SU-DHL-6 (cell line): Measurements from ENCODE around the gene FOXO3.

ENCODE experiments used
- H2AFZ ChIP-seq: fragments of 200-600 bp; sonication (generic); 2 replicates; pipeline ENCODE4 v1.6.1; 2014; ENCODE audit warnings: low read depth, mild to moderate bottlenecking, moderate library complexity, mixed read lengths, antibody characterized with exemption, low read length; ENCODE audit not compliant: severe bottlenecking
- H3F3A ChIP-seq: fragments of 200-600 bp; shearing (Covaris generic); 2 replicates; pipeline ENCODE4 v1.6.0; 2016; ENCODE audit warnings: antibody characterized with exemption, mild to moderate bottlenecking; ENCODE audit not compliant: insufficient read depth
- H3K27ac ChIP-seq: fragments of 200-600 bp; sonication (generic); 2 replicates; pipeline ENCODE4 v1.5.1; 2016; ENCODE audit warnings: low read depth, mild to moderate bottlenecking, low read length, moderate library complexity, mixed read lengths
- H3K27me3 ChIP-seq: fragments of 200-600 bp; sonication (generic), shearing (Covaris generic); 2 replicates; pipeline ENCODE4 v1.6.0; 2014; ENCODE audit warnings: mild to moderate bottlenecking, low read length
- H3K36me3 ChIP-seq: fragments of 200-600 bp; sonication (generic); 2 replicates; pipeline ENCODE4 v1.6.1; 2014; ENCODE audit warnings: mild to moderate bottlenecking, low read length, mixed read lengths
- H3K4me2 ChIP-seq: fragments of 300-600, 200-600 bp; shearing (Covaris generic), sonication (generic); 2 replicates; pipeline ENCODE4 v1.6.0; 2014; ENCODE audit warnings: low read length, low read depth, mild to moderate bottlenecking; ENCODE audit not compliant: poor library complexity, severe bottlenecking
- H3K4me3 ChIP-seq: fragments of 200-600 bp; sonication (generic); 2 replicates; pipeline ENCODE4 v1.5.1; 2014; ENCODE audit warnings: antibody characterized with exemption, low read length, mild to moderate bottlenecking, mixed read lengths; ENCODE audit not compliant: insufficient read depth, poor library complexity, severe bottlenecking
- H3K79me2 ChIP-seq: fragments of 200-600 bp; sonication (generic); 2 replicates; pipeline ENCODE4 v1.6.1; 2014; ENCODE audit warnings: mild to moderate bottlenecking, low read length, moderate library complexity; ENCODE audit not compliant: insufficient read depth
- H3K9ac ChIP-seq: fragments of 200-600 bp; sonication (generic); 2 replicates; pipeline ENCODE4 v1.7.0; 2014; ENCODE audit warnings: mild to moderate bottlenecking, low read length
- H3K9me2 ChIP-seq: fragments of 200-600 bp; sonication (generic); replicated peaks from 2 replicates; pipeline ENCODE4 v1.6.1; 2014; ENCODE audit warnings: low read length; ENCODE audit not compliant: insufficient read depth
- H3K9me3 ChIP-seq: fragments of 200-600 bp; sonication (generic); 2 replicates; pipeline ENCODE4 v1.6.1; 2014; ENCODE audit warnings: low read length, mixed read lengths; ENCODE audit not compliant: insufficient read depth
- H4K20me1 ChIP-seq: fragments of 200-600 bp; sonication (generic); 2 replicates; pipeline ENCODE4 v1.6.1; 2014; ENCODE audit warnings: low read depth, mild to moderate bottlenecking, antibody characterized with exemption, low read length, moderate library complexity, mixed read lengths
- EZH2phosphoT487 ChIP-seq: fragments of 200-600 bp; sonication (generic), shearing (Covaris generic); conservative IDR thresholded peaks from 2 replicates; pipeline ENCODE4 v1.6.1; 2018; ENCODE audit warnings: mild to moderate bottlenecking, antibody characterized with exemption, low read length, moderate library complexity, mixed read lengths
- TF ChIP-seq, protein P1 (sequence below): fragments of 200-600 bp; sonication (generic); IDR thresholded peaks from one replicate; pipeline ENCODE4 v1.5.1; 2017; ENCODE audit warnings: antibody characterized with exemption, mild to moderate bottlenecking, low read length, moderate library complexity; ENCODE audit not compliant: insufficient read depth, poor library complexity, severe bottlenecking

The FOXO3 gene

GRCh38 chr6:108626777-108627176 lies 66.1 kb downstream of the FOXO3 start:
- H3F3A ChIP-seq: no peaks in the 10 kb centered on the region
- no peaks in the 10 kb centered on the region for H3K27me3 ChIP-seq
- no peak overlapping the region for H3K4me3 ChIP-seq
- no peaks in the 10 kb centered on the region for H3K9me3 ChIP-seq
- H2AFZ ChIP-seq: no peak overlapping the region
- no peak overlapping the region for H3K4me2 ChIP-seq
- no peaks in the 10 kb centered on the region for H3K79me2 ChIP-seq
- no peaks in the 10 kb centered on the region for H3K9me2 ChIP-seq
- TF ChIP-seq EZH2phosphoT487: no peak
- TF ChIP-seq, protein P1, sequence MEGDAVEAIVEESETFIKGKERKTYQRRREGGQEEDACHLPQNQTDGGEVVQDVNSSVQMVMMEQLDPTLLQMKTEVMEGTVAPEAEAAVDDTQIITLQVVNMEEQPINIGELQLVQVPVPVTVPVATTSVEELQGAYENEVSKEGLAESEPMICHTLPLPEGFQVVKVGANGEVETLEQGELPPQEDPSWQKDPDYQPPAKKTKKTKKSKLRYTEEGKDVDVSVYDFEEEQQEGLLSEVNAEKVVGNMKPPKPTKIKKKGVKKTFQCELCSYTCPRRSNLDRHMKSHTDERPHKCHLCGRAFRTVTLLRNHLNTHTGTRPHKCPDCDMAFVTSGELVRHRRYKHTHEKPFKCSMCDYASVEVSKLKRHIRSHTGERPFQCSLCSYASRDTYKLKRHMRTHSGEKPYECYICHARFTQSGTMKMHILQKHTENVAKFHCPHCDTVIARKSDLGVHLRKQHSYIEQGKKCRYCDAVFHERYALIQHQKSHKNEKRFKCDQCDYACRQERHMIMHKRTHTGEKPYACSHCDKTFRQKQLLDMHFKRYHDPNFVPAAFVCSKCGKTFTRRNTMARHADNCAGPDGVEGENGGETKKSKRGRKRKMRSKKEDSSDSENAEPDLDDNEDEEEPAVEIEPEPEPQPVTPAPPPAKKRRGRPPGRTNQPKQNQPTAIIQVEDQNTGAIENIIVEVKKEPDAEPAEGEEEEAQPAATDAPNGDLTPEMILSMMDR: no peak
- H3K9ac ChIP-seq: no peak overlapping the region
- H4K20me1 ChIP-seq: no peaks in the 10 kb centered on the region; the same call in 1 of the 2 replicates
- H3K36me3 ChIP-seq: no peaks in the 10 kb centered on the region
- no peak overlapping the region for H3K27ac ChIP-seq

DNA sequence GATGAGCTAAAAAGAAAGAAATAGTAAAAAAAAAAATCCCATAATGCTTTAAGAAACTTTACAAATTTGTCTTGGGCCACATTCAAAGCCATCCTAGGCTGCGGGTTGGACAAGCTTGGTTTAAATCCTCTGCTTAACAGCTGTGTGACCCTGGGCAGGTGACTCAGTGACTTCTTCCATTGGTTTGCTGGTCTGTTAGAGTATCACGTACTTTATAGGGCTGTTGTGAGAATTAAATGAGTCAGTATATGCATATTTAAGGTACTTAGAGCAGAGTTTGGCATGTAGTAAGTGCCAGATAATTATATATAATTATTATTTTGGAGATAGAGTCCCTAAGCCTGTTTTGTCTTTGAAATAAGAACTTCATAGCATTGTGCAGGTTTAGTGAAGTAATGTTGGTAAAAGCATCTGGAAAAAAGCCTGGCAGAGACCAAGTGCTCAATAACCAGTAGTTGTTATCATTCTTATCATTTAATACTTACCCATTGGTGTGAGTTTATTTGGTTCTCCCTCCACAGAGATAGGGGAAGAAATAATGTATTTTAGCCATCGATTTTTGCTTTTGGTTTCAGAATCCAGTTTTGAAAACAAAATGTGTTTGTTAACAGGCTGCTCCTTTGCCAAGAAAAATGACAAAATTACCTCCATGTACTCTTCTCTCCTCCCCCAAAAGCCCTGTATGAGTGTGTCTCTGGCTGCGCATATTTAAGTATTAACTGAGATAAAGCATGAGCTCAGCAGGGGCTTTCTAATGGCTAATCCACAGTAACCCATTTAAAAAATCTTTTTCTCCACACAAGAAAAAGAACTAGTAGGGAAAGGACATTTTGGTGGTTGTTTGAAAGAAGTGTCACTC lies 67.2 kb downstream of the FOXO3 start:
- H3K27me3 ChIP-seq: no peaks in the 10 kb centered on the region
- no peaks in the 10 kb centered on the region for H3K79me2 ChIP-seq
- TF ChIP-seq, protein P1: no peak
- TF ChIP-seq EZH2phosphoT487: no peak
- no peaks in the 10 kb centered on the region for H3F3A ChIP-seq
- no peak overlapping the region for H3K4me2 ChIP-seq
- no peaks in the 10 kb centered on the region for H3K9me2 ChIP-seq
- H2AFZ ChIP-seq: no peak overlapping the region
- H3K9me3 ChIP-seq: no peaks in the 10 kb centered on the region
- H3K36me3 ChIP-seq: no peaks in the 10 kb centered on the region
- no peak overlapping the region for H3K4me3 ChIP-seq
- no peak overlapping the region for H3K9ac ChIP-seq
- H3K27ac ChIP-seq: no peak overlapping the region
- no peaks in the 10 kb centered on the region; the same call in 1 of the 2 replicates for H4K20me1 ChIP-seq

GRCh38 chr6:108630050-108630714 lies 69.5 kb downstream of the FOXO3 start:
- no peak overlapping the region for H3K4me2 ChIP-seq
- no peak overlapping the region for H3K27ac ChIP-seq
- no peak overlapping the region for H2AFZ ChIP-seq
- no peaks in the 10 kb centered on the region for H3F3A ChIP-seq
- TF ChIP-seq, protein P1: no peak
- no peak for TF ChIP-seq EZH2phosphoT487
- no peaks in the 10 kb centered on the region for H3K36me3 ChIP-seq
- H3K27me3 ChIP-seq: no peaks in the 10 kb centered on the region
- no peak overlapping the region for H3K4me3 ChIP-seq
- no peaks in the 10 kb centered on the region for H3K9me3 ChIP-seq
- no peaks in the 10 kb centered on the region for H3K79me2 ChIP-seq
- H4K20me1 ChIP-seq: no peaks in the 10 kb centered on the region; the same call in 1 of the 2 replicates
- no peak overlapping the region for H3K9ac ChIP-seq
- H3K9me2 ChIP-seq: no peaks in the 10 kb centered on the region
